ENCODE data around the gene QTRT2.

The QTRT2 gene

DNA sequence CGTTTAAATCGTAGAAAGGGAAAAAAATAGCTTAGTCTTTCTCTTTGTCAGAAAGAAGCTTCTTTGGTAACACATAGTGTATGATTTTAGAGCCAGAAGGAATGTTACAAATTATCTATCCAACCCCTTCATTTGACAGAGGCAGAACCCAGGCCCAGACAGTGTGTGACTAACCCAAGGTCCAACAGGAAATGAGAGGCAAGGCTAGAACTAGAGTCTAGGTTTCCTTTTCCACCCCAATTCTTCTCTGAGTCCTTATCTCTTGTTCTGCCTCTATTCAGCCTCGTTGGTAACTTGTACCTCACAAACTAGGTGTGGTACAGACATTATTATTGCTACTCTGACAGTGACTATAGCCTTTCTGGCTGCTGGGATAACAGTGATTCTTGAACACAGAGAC, 39.3 kb downstream of the QTRT2 start:
- Mint-ChIP-seq H3K4me3 (no peak overlapping the region), H3K27ac (no peak overlapping the region), H3K4me1 (peaks cover 6% of the 10 kb centered on the region), H3K9me3 (no peaks in the 10 kb centered on the region), H3K36me3 (no peaks in the 10 kb centered on the region)
- no peak for ATAC-seq
- no peak for DNase-seq (ENCODE audit: low spot score in 2 of 2)

- DNase-seq (ENCODE audit: low spot score in 2 of 2) = no peak
- Mint-ChIP-seq H3K27ac (no peak overlapping the region), H3K36me3 (no peaks in the 10 kb centered on the region), H3K9me3 (no peaks in the 10 kb centered on the region), H3K4me1 (no peaks in the 10 kb centered on the region), H3K4me3 (no peak overlapping the region)
- ATAC-seq = no peak
Measured at GRCh38 chr3:114101101-114101500, 44.6 kb downstream of the QTRT2 start.

DNA sequence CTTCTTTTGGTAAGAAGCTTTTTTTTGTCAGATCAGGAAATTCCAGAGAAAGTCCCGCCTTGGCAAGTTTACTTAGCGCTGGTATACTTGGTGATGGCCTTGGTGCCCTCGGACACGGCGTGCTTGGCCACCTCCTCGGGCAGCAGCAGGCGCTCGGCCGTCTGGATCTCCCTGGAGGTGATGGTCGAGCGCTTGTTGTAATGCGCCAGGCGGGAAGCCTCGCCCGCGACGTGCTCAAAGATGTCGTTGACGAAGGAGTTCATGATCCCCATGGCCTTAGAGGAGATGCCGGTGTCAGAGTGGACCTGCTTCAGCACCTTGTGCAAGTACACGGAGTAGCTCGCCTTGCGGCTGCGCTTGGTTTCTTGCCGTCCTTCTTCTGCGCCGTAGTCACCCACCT, 46.6 kb downstream of the QTRT2 start:
- H3K27ac Mint-ChIP-seq = no peak overlapping the region
- DNase-seq (ENCODE audit: low spot score in 2 of 2) (no peak), ATAC-seq (no peak)
- H3K4me1 Mint-ChIP-seq = no peaks in the 10 kb centered on the region
- H3K9me3 Mint-ChIP-seq = no peaks in the 10 kb centered on the region
- no peaks in the 10 kb centered on the region for H3K36me3 Mint-ChIP-seq
- H3K4me3 Mint-ChIP-seq = no peak overlapping the region

- Mint-ChIP-seq H3K4me3 (no peak overlapping the region), H3K9me3 (no peaks in the 10 kb centered on the region), H3K27ac (no peak overlapping the region), H3K36me3 (no peaks in the 10 kb centered on the region), H3K4me1 (no peaks in the 10 kb centered on the region)
- no peak for DNase-seq (ENCODE audit: low spot score in 2 of 2)
- no peak for ATAC-seq
Measured at GRCh38 chr3:114103858-114104257, 47.3 kb downstream of the QTRT2 start.

DNA sequence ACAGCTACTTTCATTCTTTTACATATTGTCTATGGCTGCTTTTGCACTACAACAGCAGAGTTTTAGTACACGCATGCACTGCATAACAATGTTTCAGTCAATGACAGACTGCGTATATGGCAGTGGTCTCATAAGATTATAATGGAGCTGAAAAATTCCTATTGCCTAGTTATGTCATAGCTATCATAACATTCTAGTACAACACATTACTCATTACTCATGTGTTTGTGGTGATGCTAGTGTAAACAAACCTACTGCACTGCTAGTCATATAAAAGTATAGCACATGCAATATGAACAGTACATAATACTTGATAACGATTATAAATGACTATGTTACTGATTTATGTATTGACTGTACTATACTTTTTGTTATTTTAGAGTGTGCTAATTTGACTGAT, 47.9 kb downstream of the QTRT2 start:
- H3K4me3 Mint-ChIP-seq = no peak overlapping the region
- H3K27ac Mint-ChIP-seq = no peak overlapping the region
- no peaks in the 10 kb centered on the region for H3K36me3 Mint-ChIP-seq
- no peaks in the 10 kb centered on the region for H3K9me3 Mint-ChIP-seq
- ATAC-seq = no peak
- DNase-seq (ENCODE audit: low spot score in 2 of 2) = no peak
- H3K4me1 Mint-ChIP-seq = no peaks in the 10 kb centered on the region

- Mint-ChIP-seq H3K4me3 (no peak overlapping the region), H3K4me1 (no peaks in the 10 kb centered on the region), H3K27ac (no peak overlapping the region), H3K9me3 (no peaks in the 10 kb centered on the region), H3K36me3 (no peaks in the 10 kb centered on the region)
- no peak for DNase-seq (ENCODE audit: low spot score in 2 of 2)
- ATAC-seq = no peak
Measured at GRCh38 chr3:114108137-114108536, 51.6 kb downstream of the QTRT2 start.

GRCh38 chr3:114110439-114110838, 53.9 kb downstream of the QTRT2 start:
- DNase-seq (ENCODE audit: low spot score in 2 of 2) (no peak), ATAC-seq (no peak)
- Mint-ChIP-seq H3K9me3 (no peaks in the 10 kb centered on the region), H3K27ac (no peak overlapping the region), H3K4me1 (no peaks in the 10 kb centered on the region), H3K36me3 (no peaks in the 10 kb centered on the region), H3K4me3 (no peak overlapping the region)

DNA sequence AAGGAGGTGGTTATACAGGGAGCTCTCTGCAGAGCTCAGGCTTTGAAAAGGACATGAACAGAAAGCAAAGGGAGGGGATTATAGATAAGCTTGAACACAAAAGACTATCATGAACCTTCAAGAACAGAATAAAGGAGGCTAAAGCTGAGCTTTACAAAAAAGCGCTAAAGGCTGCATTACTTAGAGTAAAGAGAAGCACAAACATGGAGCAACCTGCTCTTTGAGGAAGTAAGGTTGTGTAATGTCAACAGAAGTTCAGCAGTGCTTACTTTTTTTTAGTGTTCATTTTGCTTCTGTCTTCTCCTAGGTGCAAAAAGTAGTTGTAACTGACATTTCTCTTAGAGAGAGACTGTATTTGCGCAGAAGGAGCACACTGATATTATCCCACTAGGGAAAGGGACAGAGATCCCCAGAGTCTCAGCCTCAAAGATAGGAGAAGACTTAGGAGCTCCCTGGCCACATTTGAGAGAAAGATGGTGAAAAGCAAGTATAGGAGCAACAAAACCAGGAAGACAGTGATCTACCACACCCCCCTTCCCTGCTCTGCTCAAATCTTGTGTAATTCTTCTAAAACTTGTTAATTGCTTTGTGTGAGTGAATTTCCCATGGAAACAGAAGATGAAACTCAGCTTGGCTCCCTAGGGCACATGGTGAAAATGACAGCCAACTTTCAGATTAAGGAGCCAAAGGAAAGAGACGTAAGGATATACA, 54.7 kb downstream of the QTRT2 start:
- no peaks in the 10 kb centered on the region for H3K36me3 Mint-ChIP-seq
- ATAC-seq (no peak), DNase-seq (ENCODE audit: low spot score in 2 of 2) (no peak)
- H3K27ac Mint-ChIP-seq = no peak overlapping the region
- no peaks in the 10 kb centered on the region for H3K4me1 Mint-ChIP-seq
- no peaks in the 10 kb centered on the region for H3K9me3 Mint-ChIP-seq
- H3K4me3 Mint-ChIP-seq = no peak overlapping the region

DNA sequence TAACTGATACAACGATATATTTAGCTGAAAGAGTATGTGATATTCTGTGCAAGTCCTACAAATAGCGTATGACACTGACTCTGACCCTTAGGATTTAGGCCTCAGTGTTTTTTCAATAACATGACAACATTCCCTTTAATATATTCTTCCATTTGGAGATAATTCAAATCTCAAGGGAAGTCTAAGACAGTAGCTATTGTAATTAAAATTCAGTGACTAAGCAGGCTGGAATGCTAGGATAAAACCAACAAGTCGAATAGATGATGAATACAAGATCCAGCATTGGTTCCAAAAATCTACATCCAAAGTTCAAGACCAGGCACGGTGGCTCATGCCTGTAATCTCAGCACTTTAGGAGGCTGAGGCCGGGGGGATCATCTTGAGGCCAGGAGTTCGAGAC, 56.2 kb downstream of the QTRT2 start:
- H3K4me1 Mint-ChIP-seq = no peaks in the 10 kb centered on the region
- no peak overlapping the region for H3K27ac Mint-ChIP-seq
- no peak for ATAC-seq
- no peaks in the 10 kb centered on the region for H3K36me3 Mint-ChIP-seq
- H3K9me3 Mint-ChIP-seq = no peaks in the 10 kb centered on the region
- H3K4me3 Mint-ChIP-seq = no peak overlapping the region
- DNase-seq (ENCODE audit: low spot score in 2 of 2) = no peak

DNA sequence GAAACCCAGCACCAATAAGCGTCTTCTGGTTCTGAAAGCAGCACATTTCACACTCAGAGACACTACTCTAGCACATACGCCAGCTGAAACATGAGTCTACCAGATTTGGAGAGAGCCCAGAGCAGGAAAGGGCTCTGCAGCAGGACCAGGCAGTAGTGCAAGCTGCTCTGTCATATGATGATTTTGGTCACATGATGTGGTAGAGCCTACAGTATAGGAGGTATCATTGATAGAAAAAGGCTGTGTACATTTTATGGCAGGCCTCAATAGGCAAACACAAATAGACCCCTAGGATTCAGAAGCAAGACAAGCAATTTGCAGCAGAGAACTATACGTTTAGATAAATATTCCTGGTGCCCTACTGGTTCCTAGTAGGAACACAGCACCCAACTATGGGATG, 58.2 kb downstream of the QTRT2 start:
- H3K27ac Mint-ChIP-seq = no peak overlapping the region
- ATAC-seq = no peak
- no peak for DNase-seq (ENCODE audit: low spot score in 2 of 2)
- no peak overlapping the region for H3K4me3 Mint-ChIP-seq
- H3K4me1 Mint-ChIP-seq = no peaks in the 10 kb centered on the region
- H3K36me3 Mint-ChIP-seq = no peaks in the 10 kb centered on the region
- H3K9me3 Mint-ChIP-seq = no peaks in the 10 kb centered on the region

GRCh38 chr3:114115143-114115542, 58.6 kb downstream of the QTRT2 start:
- H3K27ac Mint-ChIP-seq = no peak overlapping the region
- H3K4me3 Mint-ChIP-seq = no peak overlapping the region

GRCh38 chr3:114119776-114120175, 63.2 kb downstream of the QTRT2 start:
- Mint-ChIP-seq H3K27ac (no peak overlapping the region), H3K4me1 (no peaks in the 10 kb centered on the region), H3K4me3 (no peak overlapping the region), H3K36me3 (no peaks in the 10 kb centered on the region), H3K9me3 (no peaks in the 10 kb centered on the region)
- DNase-seq (ENCODE audit: low spot score in 2 of 2) (no peak), ATAC-seq (no peak)

More at GRCh38 chr3:114115143-114115542, 58.6 kb downstream of the QTRT2 start:
- Mint-ChIP-seq H3K9me3 (no peaks in the 10 kb centered on the region), H3K36me3 (no peaks in the 10 kb centered on the region), H3K4me1 (no peaks in the 10 kb centered on the region)
- DNase-seq (ENCODE audit: low spot score in 2 of 2) (no peak), ATAC-seq (no peak)

- no peaks in the 10 kb centered on the region for H3K36me3 Mint-ChIP-seq
- no peak overlapping the region for H3K27ac Mint-ChIP-seq
- ATAC-seq (no peak), DNase-seq (ENCODE audit: low spot score in 2 of 2) (no peak)
- no peaks in the 10 kb centered on the region for H3K9me3 Mint-ChIP-seq
- no peaks in the 10 kb centered on the region for H3K4me1 Mint-ChIP-seq
- no peak overlapping the region for H3K4me3 Mint-ChIP-seq
Measured at GRCh38 chr3:114120211-114120610, 63.7 kb downstream of the QTRT2 start.

DNA sequence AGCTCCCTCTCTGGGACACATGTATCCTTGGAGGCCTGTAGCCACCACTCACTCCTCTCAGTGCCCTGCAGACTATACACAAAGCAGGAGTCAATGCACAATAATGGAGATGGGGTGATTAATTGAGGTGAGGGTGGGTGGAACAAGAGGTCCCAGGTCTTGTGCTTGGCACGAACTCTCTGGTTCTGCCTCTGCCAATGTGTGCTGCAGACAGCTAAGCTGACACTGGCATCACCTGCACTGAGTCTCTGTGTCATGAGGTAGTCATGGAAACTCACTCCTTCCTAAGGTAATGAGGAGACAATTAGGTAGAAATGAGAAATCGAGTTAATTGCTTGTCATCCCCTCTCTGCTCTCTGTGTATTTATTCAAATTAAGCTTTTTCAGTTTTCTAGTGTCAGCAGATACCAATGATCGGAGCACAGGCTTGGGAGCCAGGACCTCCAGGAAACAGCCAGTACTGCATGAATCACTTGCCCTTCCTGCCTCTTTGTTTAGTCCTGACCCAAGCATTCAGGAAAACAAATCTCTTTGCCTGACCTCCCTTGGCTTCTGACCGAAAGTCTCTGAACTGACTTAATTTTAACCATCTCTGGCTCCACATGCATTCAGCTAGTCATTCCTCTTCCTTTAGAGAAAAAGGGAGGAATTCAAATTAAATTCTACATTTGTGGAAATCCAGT, 65.6 kb downstream of the QTRT2 start:
- no peaks in the 10 kb centered on the region for H3K9me3 Mint-ChIP-seq
- H3K36me3 Mint-ChIP-seq = no peaks in the 10 kb centered on the region
- ATAC-seq = peak; percentile 75
- DNase-seq (ENCODE audit: low spot score in 2 of 2) = no peak
- no peak overlapping the region for H3K27ac Mint-ChIP-seq
- H3K4me1 Mint-ChIP-seq = no peaks in the 10 kb centered on the region
- H3K4me3 Mint-ChIP-seq = no peak overlapping the region

GRCh38 chr3:114126461-114126860, 69.9 kb downstream of the QTRT2 start:
- H3K4me3 Mint-ChIP-seq = no peak overlapping the region
- H3K36me3 Mint-ChIP-seq = no peaks in the 10 kb centered on the region
- H3K27ac Mint-ChIP-seq = no peak overlapping the region
- no peaks in the 10 kb centered on the region for H3K9me3 Mint-ChIP-seq
- ATAC-seq = peak; percentile 74
- DNase-seq (ENCODE audit: low spot score in 2 of 2) = no peak
- peaks cover 8% of the 10 kb centered on the region for H3K4me1 Mint-ChIP-seq

- no peak for DNase-seq (ENCODE audit: low spot score in 2 of 2)
- Mint-ChIP-seq H3K4me1 (peaks cover 14% of the 10 kb centered on the region), H3K4me3 (no peak overlapping the region)
Measured at GRCh38 chr3:114127517-114127916, 71.0 kb downstream of the QTRT2 start.

More at GRCh38 chr3:114127517-114127916, 71.0 kb downstream of the QTRT2 start:
- Mint-ChIP-seq H3K9me3 (no peaks in the 10 kb centered on the region), H3K36me3 (no peaks in the 10 kb centered on the region), H3K27ac (no peak overlapping the region)
- ATAC-seq = no peak

All from stimulated activated effector memory CD8-positive, alpha-beta T cell treated with anti-CD3 and anti-CD28 coated beads, Interleukin-12 subunit alpha, Interleukin-12 subunit beta, amount 100 ng/mL, for 72 hours (primary cell).